ENCODE results near the gene ARL6.

GRCh38 chr3:97822359-97822775, 57.8 kb downstream of the ARL6 start:
- TF ChIP-seq EP300 (IDR thresholded peaks at IDR 0.05) (no peak), CTCF (IDR thresholded peaks at IDR 0.05) (no peak), POLR2A (IDR thresholded peaks at IDR 0.05) (no peak)
